K562 (cell line): ENCODE measurements around the gene ACSL3. TPM values are rescaled to one million over a fixed set of nuclear protein-coding genes. Genes with fewer than 3 reads are reported as not detected.

ENCODE experiments used
- CCAR2 ChIP-seq: fragments of 200-400 bp; formaldehyde crosslinking; IDR thresholded peaks from 2 replicates; pipeline ENCODE4 v1.6.1; 2017; ENCODE audit warnings: mild to moderate bottlenecking, low read depth, low read length
- MAZ ChIP-seq, 2 experiments: fragments of 450-650 bp in 1 of 2; sonication (generic) in 1 of 2; formaldehyde crosslinking; IDR thresholded peaks in 1 of 2; conservative IDR thresholded peaks in 1 of 2; 2 replicates each; pipeline versions ENCODE4 v1.4.0 to v1.5.0; 2020; ENCODE audit warnings: mild to moderate bottlenecking in 1 of 2, missing genetic modification reagents in 1 of 2
- SAFB ChIP-seq: fragments of 200-400 bp; formaldehyde crosslinking; IDR thresholded peaks from 2 replicates; pipeline ENCODE4 v1.6.1; 2017; ENCODE audit warnings: low read depth, low read length, borderline replicate concordance
- SMARCB1 ChIP-seq: IDR thresholded peaks from 2 replicates; pipeline ENCODE4 v1.6.1; 2011; ENCODE audit warnings: improper control_type of control experiment, low read depth; ENCODE audit not compliant: insufficient read length
- TCF15 ChIP-seq: fragments of 250-450 bp; sonication (Bioruptor Pico); IDR thresholded peaks from 2 replicates; pipeline ENCODE4 v1.8.0; 2022; ENCODE audit warnings: moderate library complexity, mild to moderate bottlenecking, inconsistent platforms
- polyA plus RNA-seq, 8 experiments: library from polyadenylated mRNA; depleted of rRNA in 4 of 8; stranded (reverse) in 5 of 8; unstranded in 3 of 8; fragments of >200 nt; fragmentation: Nextera tagmentation in 2 of 8; fragmentation: Illumina TruSeq in 1 of 8; extraction: Ambion mirVana in 2 of 8; extraction: Trizol in 1 of 8; gene quantifications; 2 replicates each; pipeline versions ENCODE4 v1.2.1 to v1.2.3, GENCODE V29; 2011 to 2014; ENCODE audit warnings: inconsistent platforms in 1 of 8, missing spikeins in 1 of 8
- total RNA-seq, 7 experiments: library from RNA; depleted of rRNA in 6 of 7; stranded (reverse); fragments of >200 nt in 6 of 7; fragmentation: Illumina TruSeq in 2 of 7; extraction: Trizol in 2 of 7; gene quantifications; 2 replicates each; pipeline versions ENCODE4 v1.2.1 to v1.2.3, GENCODE V29; 2011 to 2021; ENCODE audit warnings: low replicate concordance in 1 of 7
- TF ChIP-seq, protein P1 (sequence below): IDR thresholded peaks from 2 replicates; pipeline ENCODE4 v1.6.1; 2011; ENCODE audit not compliant: insufficient read length; ENCODE audit errors: extremely low read depth

ACSL3 gene
- total and polyA plus RNA-seq, 9 of the 15 experiments (the other 6 are each of a cell fraction or from before 2014, with no cell fraction given), result 21.3 to 123 (median 85.2) TPM

DNA sequence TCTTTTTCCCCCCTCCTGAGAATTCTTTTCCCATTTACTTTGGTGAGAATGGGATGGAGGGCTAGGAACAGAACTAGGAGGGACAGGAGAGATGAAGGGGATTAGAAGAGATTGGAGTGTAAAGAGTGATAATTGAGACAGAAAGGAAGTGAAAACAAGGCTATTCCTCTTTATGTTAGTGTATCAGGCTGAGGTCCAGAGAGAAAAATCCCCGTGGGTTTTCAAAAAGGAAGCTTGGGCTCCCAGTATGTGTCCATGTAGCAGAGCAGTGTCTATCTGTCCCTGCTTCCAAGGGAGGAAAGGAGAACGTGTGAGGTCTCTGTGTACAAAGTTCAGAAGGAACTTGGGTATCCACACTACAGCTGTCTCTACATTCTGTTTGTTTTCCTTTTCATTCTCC is 131.3 kb downstream of the ACSL3 start (continued):
- TF ChIP-seq TCF15 (CRISPR knock-in tag) (no peak), CCAR2 (no peak), MAZ (CRISPR knock-in tag; conservative IDR thresholded peaks at IDR 0.05 in 1 of 2, IDR thresholded peaks at IDR 0.05 in 1 of 2) (no peak), SAFB (no peak), SMARCB1 (no peak)
- TF ChIP-seq, protein P1, sequence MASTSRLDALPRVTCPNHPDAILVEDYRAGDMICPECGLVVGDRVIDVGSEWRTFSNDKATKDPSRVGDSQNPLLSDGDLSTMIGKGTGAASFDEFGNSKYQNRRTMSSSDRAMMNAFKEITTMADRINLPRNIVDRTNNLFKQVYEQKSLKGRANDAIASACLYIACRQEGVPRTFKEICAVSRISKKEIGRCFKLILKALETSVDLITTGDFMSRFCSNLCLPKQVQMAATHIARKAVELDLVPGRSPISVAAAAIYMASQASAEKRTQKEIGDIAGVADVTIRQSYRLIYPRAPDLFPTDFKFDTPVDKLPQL, result no peak
- TF ChIP-seq, all 486 proteins: peak for 0

Other genes starting within 250 kb of the ACSL3 start
- gene FARSB, start 204.9 kb upstream of the ACSL3 start, total RNA-seq (2014; rRNA removed), result 26.6 and 28.3 TPM in 2 replicates
- 55.7 and 60.7 TPM in 2 replicates for gene FARSB, start 204.9 kb upstream of the ACSL3 start, total RNA-seq (2014; rRNA removed; fragmentation: Illumina TruSeq; extraction: Trizol)
- gene FARSB, start 204.9 kb upstream of the ACSL3 start, total RNA-seq (2015; rRNA removed; fragmentation: Illumina TruSeq; extraction: Trizol), result 50.9 and 54.2 TPM in 2 replicates
- gene FARSB, start 204.9 kb upstream of the ACSL3 start, total RNA-seq (2021), result 50.5 and 52.0 TPM in 2 replicates
- 61.6 and 90.1 TPM in 2 replicates for gene FARSB, start 204.9 kb upstream of the ACSL3 start, polyA plus RNA-seq (2011; rRNA removed)
- gene FARSB, start 204.9 kb upstream of the ACSL3 start, polyA plus RNA-seq (2014; fragmentation: Illumina TruSeq; extraction: Trizol), result 86.3 and 101 TPM in 2 replicates
- 100 to 1,000 TPM; 152 to 171 TPM for gene FARSB, start 204.9 kb upstream of the ACSL3 start, polyA plus RNA-seq (2014; fragmentation: Nextera tagmentation; extraction: Ambion mirVana)
- gene FARSB, start 204.9 kb upstream of the ACSL3 start, polyA plus RNA-seq (2014; rRNA removed), result 54.0 and 64.9 TPM in 2 replicates
- not detected in 2 replicates for gene MOGAT1, start 189.4 kb upstream of the ACSL3 start, total RNA-seq (2014; rRNA removed)
- gene MOGAT1, start 189.4 kb upstream of the ACSL3 start, total RNA-seq (2014; rRNA removed; fragmentation: Illumina TruSeq; extraction: Trizol), result not detected in 2 replicates
- gene MOGAT1, start 189.4 kb upstream of the ACSL3 start, total RNA-seq (2015; rRNA removed; fragmentation: Illumina TruSeq; extraction: Trizol), result not detected in 2 replicates
- not detected in 2 replicates for gene MOGAT1, start 189.4 kb upstream of the ACSL3 start, total RNA-seq (2021)
- gene MOGAT1, start 189.4 kb upstream of the ACSL3 start, polyA plus RNA-seq (2011; rRNA removed), result not detected in 2 replicates
- gene MOGAT1, start 189.4 kb upstream of the ACSL3 start, polyA plus RNA-seq (2014; fragmentation: Illumina TruSeq; extraction: Trizol), result not detected in 2 replicates
- gene MOGAT1, start 189.4 kb upstream of the ACSL3 start, polyA plus RNA-seq (2014; fragmentation: Nextera tagmentation; extraction: Ambion mirVana), result not detected
- not detected in 2 replicates for gene MOGAT1, start 189.4 kb upstream of the ACSL3 start, polyA plus RNA-seq (2014; rRNA removed)
- not detected in 2 replicates for gene KCNE4, start 191.2 kb downstream of the ACSL3 start, total RNA-seq (2014; rRNA removed)
- not detected in 2 replicates for gene KCNE4, start 191.2 kb downstream of the ACSL3 start, total RNA-seq (2014; rRNA removed; fragmentation: Illumina TruSeq; extraction: Trizol)
- not detected in 2 replicates for gene KCNE4, start 191.2 kb downstream of the ACSL3 start, total RNA-seq (2015; rRNA removed; fragmentation: Illumina TruSeq; extraction: Trizol)
- not detected in 2 replicates for gene KCNE4, start 191.2 kb downstream of the ACSL3 start, total RNA-seq (2021)
- not detected in 2 replicates for gene KCNE4, start 191.2 kb downstream of the ACSL3 start, polyA plus RNA-seq (2011; rRNA removed)
- not detected in 2 replicates for gene KCNE4, start 191.2 kb downstream of the ACSL3 start, polyA plus RNA-seq (2014; fragmentation: Illumina TruSeq; extraction: Trizol)
- gene KCNE4, start 191.2 kb downstream of the ACSL3 start, polyA plus RNA-seq (2014; fragmentation: Nextera tagmentation; extraction: Ambion mirVana), result not detected
- gene KCNE4, start 191.2 kb downstream of the ACSL3 start, polyA plus RNA-seq (2014; rRNA removed), result not detected in 2 replicates